HUES6 (cell line): ENCODE measurements around the gene DNM1.

ENCODE experiments used
- H3K27ac ChIP-seq: 2 replicates; pipeline ENCODE4 v1.7.0; 2013; ENCODE audit warnings: low read depth, mild to moderate bottlenecking, low read length, inconsistent platforms
- H3K27me3 ChIP-seq: 2 replicates; pipeline ENCODE4 v1.6.1; 2013; ENCODE audit warnings: low read length; ENCODE audit not compliant: control insufficient read depth, insufficient read depth
- H3K36me3 ChIP-seq: 2 replicates; pipeline ENCODE4 v1.6.1; 2013; ENCODE audit warnings: low read length; ENCODE audit not compliant: control insufficient read depth, insufficient read depth
- H3K4me1 ChIP-seq: 2 replicates; pipeline ENCODE4 v1.6.1; 2013; ENCODE audit warnings: low read length; ENCODE audit not compliant: control insufficient read depth, insufficient read depth
- H3K4me3 ChIP-seq: 2 replicates; pipeline ENCODE4 v1.5.1; 2013; ENCODE audit warnings: low read depth, low read length
- H3K9ac ChIP-seq: one replicate; pipeline ENCODE4 v1.6.1; 2013; ENCODE audit warnings: mild to moderate bottlenecking, low read length
- H3K9me3 ChIP-seq: 2 replicates; pipeline ENCODE4 v1.6.1; 2013; ENCODE audit warnings: low read depth, low read length; ENCODE audit not compliant: control insufficient read depth, insufficient read depth

DNM1 gene

GRCh38 chr9:128163523-128164306, 39.5 kb upstream of the DNM1 start:
- H3K36me3 ChIP-seq, result peaks cover 57% of the 10 kb centered on the region
- peaks cover 11% of the 10 kb centered on the region for H3K4me1 ChIP-seq
- H3K27ac ChIP-seq, result no peak overlapping the region
- no peaks in the 10 kb centered on the region for H3K9me3 ChIP-seq
- no peaks in the 10 kb centered on the region for H3K27me3 ChIP-seq
- H3K9ac ChIP-seq, result no peak overlapping the region
- H3K4me3 ChIP-seq, result no peak overlapping the region

GRCh38 chr9:128164307-128164885, 38.8 kb upstream of the DNM1 start:
- Histone ChIP-seq H3K9me3 (no peaks in the 10 kb centered on the region), H3K27ac (no peak overlapping the region), H3K27me3 (no peaks in the 10 kb centered on the region), H3K9ac (no peak overlapping the region), H3K36me3 (peaks cover 64% of the 10 kb centered on the region), H3K4me3 (no peak overlapping the region), H3K4me1 (peaks cover 9% of the 10 kb centered on the region)

DNA sequence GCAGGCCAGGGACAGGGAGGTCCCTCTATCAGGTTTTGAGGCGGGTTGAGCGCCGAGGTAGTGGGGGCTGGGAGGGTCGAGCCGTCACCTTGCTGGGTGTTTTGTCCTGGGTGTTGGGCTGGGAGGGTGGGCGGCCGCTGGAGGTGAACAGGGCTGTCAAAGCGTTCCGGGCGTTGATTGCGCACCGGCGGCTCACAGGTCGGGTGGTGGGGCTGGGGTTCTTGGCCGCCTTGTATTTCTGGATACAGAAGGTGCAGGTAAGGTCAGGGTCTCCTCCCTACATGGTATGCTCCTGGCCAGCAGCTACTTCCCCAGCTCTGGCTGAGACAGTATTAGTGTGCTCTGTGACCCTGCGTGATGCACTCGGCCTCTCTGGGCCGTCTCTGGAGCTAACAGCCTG, 37.0 kb upstream of the DNM1 start:
- Histone ChIP-seq H3K27ac (no peak overlapping the region), H3K36me3 (peaks cover 77% of the 10 kb centered on the region), H3K9ac (no peak overlapping the region)

DNA sequence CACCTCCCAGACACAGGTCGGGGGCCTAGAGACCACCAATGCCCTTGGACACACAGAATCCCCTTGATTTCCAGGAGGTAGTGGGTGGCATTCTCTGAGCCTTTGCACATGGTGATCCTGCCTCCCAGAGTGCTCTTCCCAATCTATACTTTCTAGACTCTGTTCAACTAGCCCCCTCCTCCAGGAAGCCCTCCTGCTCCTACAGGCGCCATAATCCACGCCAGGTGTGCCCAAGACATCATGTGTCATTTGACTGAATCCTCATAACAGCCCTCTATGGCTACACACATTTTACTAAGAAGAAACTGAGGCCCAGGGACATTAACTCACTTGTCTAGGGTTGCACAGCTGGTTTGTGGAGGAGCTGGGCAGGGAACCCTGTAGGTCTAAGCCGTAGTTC, 36.0 kb upstream of the DNM1 start:
- Histone ChIP-seq H3K9ac (no peak overlapping the region), H3K36me3 (peaks cover 75% of the 10 kb centered on the region), H3K27me3 (no peaks in the 10 kb centered on the region), H3K4me1 (no peaks in the 10 kb centered on the region), H3K4me3 (no peak overlapping the region), H3K9me3 (no peaks in the 10 kb centered on the region), H3K27ac (no peak overlapping the region)

More for the DNA sequence above, 37.0 kb upstream of the DNM1 start:
- Histone ChIP-seq H3K4me1 (peaks cover 1% of the 10 kb centered on the region; the same call in 1 of the 2 replicates), H3K27me3 (no peaks in the 10 kb centered on the region), H3K9me3 (no peaks in the 10 kb centered on the region), H3K4me3 (no peak overlapping the region)

- no peak overlapping the region for H3K27ac ChIP-seq
- H3K36me3 ChIP-seq, result peaks cover 60% of the 10 kb centered on the region
- no peak overlapping the region for H3K9ac ChIP-seq
- no peaks in the 10 kb centered on the region for H3K4me1 ChIP-seq
- H3K27me3 ChIP-seq, result no peaks in the 10 kb centered on the region
- H3K9me3 ChIP-seq, result no peaks in the 10 kb centered on the region
- H3K4me3 ChIP-seq, result no peak overlapping the region
These were observed 34.4 kb upstream of the DNM1 start for GRCh38 chr9:128168731-128169308.

- Histone ChIP-seq H3K36me3 (peaks cover 56% of the 10 kb centered on the region), H3K27ac (no peak overlapping the region), H3K4me1 (no peaks in the 10 kb centered on the region), H3K27me3 (no peaks in the 10 kb centered on the region), H3K4me3 (no peak overlapping the region), H3K9me3 (no peaks in the 10 kb centered on the region), H3K9ac (no peak overlapping the region)
These were observed 33.7 kb upstream of the DNM1 start for GRCh38 chr9:128169492-128169891.

DNA sequence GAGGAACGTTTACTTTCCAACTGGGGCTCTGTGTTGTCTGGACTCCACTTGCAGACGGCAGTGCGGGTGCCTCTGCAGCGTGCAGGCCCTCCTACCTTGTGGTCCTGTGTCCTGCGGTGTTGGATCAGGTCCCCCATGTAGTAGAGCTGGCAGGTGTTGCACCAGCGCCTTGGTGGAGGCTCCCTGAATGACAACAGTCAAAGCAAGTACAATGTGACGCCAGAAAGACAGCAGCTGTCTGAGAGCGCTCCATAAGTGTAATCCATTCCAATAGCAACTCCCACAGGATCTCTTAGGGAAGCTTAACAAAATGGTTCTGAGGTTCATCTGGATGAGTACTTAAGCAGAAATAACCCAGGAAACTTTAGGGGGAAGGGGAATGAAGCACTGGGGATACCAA, 33.3 kb upstream of the DNM1 start:
- peaks cover 55% of the 10 kb centered on the region for H3K36me3 ChIP-seq
- no peak overlapping the region for H3K27ac ChIP-seq
- H3K27me3 ChIP-seq, result no peaks in the 10 kb centered on the region
- H3K9me3 ChIP-seq, result no peaks in the 10 kb centered on the region
- H3K4me1 ChIP-seq, result no peaks in the 10 kb centered on the region
- no peak overlapping the region for H3K9ac ChIP-seq
- no peak overlapping the region for H3K4me3 ChIP-seq

DNA sequence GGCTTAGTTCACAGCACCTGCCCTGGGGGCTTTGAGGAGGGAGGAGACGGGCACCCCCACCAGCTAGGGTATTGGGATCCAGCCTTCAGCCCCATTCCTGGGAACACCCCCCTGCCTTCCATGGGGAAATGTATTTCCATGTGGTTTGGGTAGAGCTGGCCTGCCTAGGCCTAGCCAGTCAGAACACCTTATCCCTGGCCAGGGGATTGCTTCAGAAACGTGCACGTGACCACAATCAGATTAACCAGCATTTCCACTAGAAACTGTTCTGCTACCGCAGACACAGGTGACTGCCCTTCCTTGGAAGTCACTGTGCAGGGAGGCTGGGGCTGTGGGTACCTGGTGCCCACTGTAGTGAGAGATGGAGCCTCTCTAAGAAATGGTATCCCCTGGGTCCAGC, 29.1 kb upstream of the DNM1 start:
- Histone ChIP-seq H3K4me1 (no peaks in the 10 kb centered on the region), H3K4me3 (no peak overlapping the region), H3K27ac (no peak overlapping the region), H3K9me3 (peaks cover 4% of the 10 kb centered on the region; the same call in 1 of the 2 replicates), H3K36me3 (peaks cover 62% of the 10 kb centered on the region), H3K27me3 (no peaks in the 10 kb centered on the region), H3K9ac (no peak overlapping the region)

GRCh38 chr9:128175102-128175563, 28.0 kb upstream of the DNM1 start:
- peaks cover 4% of the 10 kb centered on the region; the same call in 1 of the 2 replicates for H3K9me3 ChIP-seq
- H3K36me3 ChIP-seq, result peaks cover 61% of the 10 kb centered on the region
- H3K4me3 ChIP-seq, result no peak overlapping the region
- H3K4me1 ChIP-seq, result no peaks in the 10 kb centered on the region
- no peak overlapping the region for H3K9ac ChIP-seq
- H3K27me3 ChIP-seq, result no peaks in the 10 kb centered on the region
- H3K27ac ChIP-seq, result no peak overlapping the region

GRCh38 chr9:128175726-128176125, 27.5 kb upstream of the DNM1 start:
- H3K4me1 ChIP-seq, result no peaks in the 10 kb centered on the region
- peaks cover 4% of the 10 kb centered on the region; the same call in 1 of the 2 replicates for H3K9me3 ChIP-seq
- H3K9ac ChIP-seq, result no peak overlapping the region
- H3K27ac ChIP-seq, result no peak overlapping the region
- no peak overlapping the region for H3K4me3 ChIP-seq
- no peaks in the 10 kb centered on the region for H3K27me3 ChIP-seq
- H3K36me3 ChIP-seq, result peaks cover 61% of the 10 kb centered on the region

GRCh38 chr9:128178806-128179431, 24.3 kb upstream of the DNM1 start:
- Histone ChIP-seq H3K36me3 (peaks cover 70% of the 10 kb centered on the region), H3K4me3 (no peak overlapping the region), H3K27ac (no peak overlapping the region), H3K4me1 (no peaks in the 10 kb centered on the region), H3K27me3 (no peaks in the 10 kb centered on the region), H3K9me3 (peaks cover 4% of the 10 kb centered on the region; the same call in 1 of the 2 replicates), H3K9ac (no peak overlapping the region)
